HepG2 (cell line): ENCODE measurements around the gene CABP5.

Experiments used
- NR3C1 ChIP-seq: sonication (generic); formaldehyde crosslinking; IDR thresholded peaks from 2 replicates; pipeline ENCODE4 v1.4.0; 2020; ENCODE audit warnings: missing genetic modification reagents
- POLR2A ChIP-seq, 2 experiments: IDR thresholded peaks; 2 replicates each; pipeline ENCODE4 v1.6.1; 2011; ENCODE audit warnings: low read depth in 2 of 2, low read length in 2 of 2, mild to moderate bottlenecking in 1 of 2, moderate library complexity in 1 of 2; ENCODE audit not compliant: insufficient read depth in 1 of 2
- TAF1 ChIP-seq: sonication (generic); formaldehyde crosslinking; IDR thresholded peaks from 2 replicates; pipeline ENCODE4 v1.4.0; 2020; ENCODE audit warnings: missing genetic modification reagents

DNA sequence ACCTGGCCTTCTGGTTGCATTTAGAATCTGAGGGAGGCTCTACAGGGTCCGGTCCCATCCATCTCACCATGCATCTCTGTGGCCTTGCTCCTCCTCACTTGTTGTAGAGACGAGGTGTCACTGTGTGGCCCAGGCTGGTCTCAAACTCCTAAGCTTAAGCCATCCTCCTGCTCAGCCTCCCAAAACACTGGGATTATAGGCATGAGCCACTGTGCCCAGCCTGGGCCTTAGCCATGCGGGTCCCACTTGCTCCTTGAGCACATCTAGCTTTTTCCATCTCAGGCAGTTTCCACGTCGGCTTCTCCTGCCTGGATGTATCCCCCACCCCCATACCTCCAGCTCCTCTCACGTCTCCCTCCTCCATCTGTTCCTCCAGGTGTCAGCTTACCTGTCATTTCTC is 39.6 kb downstream of the CABP5 start:
- TF ChIP-seq POLR2A (IDR thresholded peaks at IDR 0.05; ENCODE audit: insufficient read depth in 1 of 2, low read depth in 2 of 2, low read length in 2 of 2) (no peak), NR3C1 (CRISPR knock-in tag) (no peak), TAF1 (CRISPR knock-in tag) (no peak)
